ENCODE data around the gene EID2. TPM values are rescaled to one million over a fixed set of nuclear protein-coding genes. Genes with fewer than 3 reads are reported as not detected.

The EID2 gene
- total RNA-seq, 1 experiment from 2014 or later = 25.2 TPM

- no peaks in the 10 kb centered on the region for H3K9me3 ChIP-seq (ENCODE audit: low read depth, low read length, poor library complexity, severe bottlenecking)
- peaks cover 5% of the 10 kb centered on the region for H3K4me1 ChIP-seq (ENCODE audit: insufficient read depth, low read length, poor library complexity, severe bottlenecking)
- no peak overlapping the region for H3K27ac ChIP-seq (ENCODE audit: low read depth, low read length, poor library complexity, severe bottlenecking)
- TF ChIP-seq CTCF (conservative IDR thresholded peaks at IDR 0.05; ENCODE audit: low read depth, low read length) (no peak), EZH2 (IDR thresholded peaks at IDR 0.05; ENCODE audit: borderline replicate concordance, low read depth, low read length, poor library complexity, severe bottlenecking) (no peak)
- BruUV-seq (replicated peaks) = no TSS peak
- ChIA-PET CTCF (no interaction called here), POLR2A (ENCODE audit: low non-redundant PET) (no interaction called here)
- H3K27me3 ChIP-seq (replicated peaks; ENCODE audit: insufficient read depth, low read depth, low read length, poor library complexity) = peaks cover 49% of the 10 kb centered on the region
- H3K36me3 ChIP-seq (ENCODE audit: insufficient read depth, low read length, poor library complexity, severe bottlenecking) = no peaks in the 10 kb centered on the region
- no peak overlapping the region for H3K4me3 ChIP-seq (ENCODE audit: low read depth, low read length, poor library complexity, severe bottlenecking)
- DNase-seq (ENCODE audit: low spot score) = no peak
- intact Hi-C loops (cut with micrococcal nuclease; ENCODE audit: unreplicated experiment) = no loop called here
These were observed 27.0 kb downstream of the EID2 start for GRCh38 chr19:39512988-39513387.

DNA sequence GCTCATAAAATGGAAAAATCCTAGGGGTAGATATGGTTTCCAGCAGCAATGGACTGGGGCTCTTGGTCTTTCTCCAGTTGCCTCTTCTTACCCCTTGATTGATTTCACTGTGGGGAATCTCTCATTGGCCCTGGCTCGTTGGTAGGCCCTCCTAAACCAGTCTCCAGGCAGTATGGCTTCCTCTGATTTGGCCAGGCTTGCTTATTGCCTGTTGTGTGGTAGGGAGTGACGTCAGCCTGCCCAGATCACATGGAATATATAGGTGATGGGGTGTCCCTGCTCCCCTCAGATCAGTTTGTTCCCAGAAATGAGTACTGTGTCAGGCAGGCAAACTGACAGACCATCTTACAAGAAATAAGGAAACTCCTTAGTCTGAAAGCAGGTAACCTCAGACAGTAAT is 30.7 kb downstream of the EID2 start:
- ChIA-PET POLR2A (ENCODE audit: low non-redundant PET) (interaction anchor here (0.6 kb wide), 2 partner anchors 9 to 86 kb away, joined by 4 to 5 read pairs; no protein-coding TSS in a partner anchor), CTCF (no interaction called here)
- Histone ChIP-seq H3K36me3 (ENCODE audit: insufficient read depth, low read length, poor library complexity, severe bottlenecking) (no peaks in the 10 kb centered on the region), H3K27me3 (replicated peaks; ENCODE audit: insufficient read depth, low read depth, low read length, poor library complexity) (peaks cover 34% of the 10 kb centered on the region), H3K4me1 (ENCODE audit: insufficient read depth, low read length, poor library complexity, severe bottlenecking) (peaks cover 5% of the 10 kb centered on the region), H3K4me3 (ENCODE audit: low read depth, low read length, poor library complexity, severe bottlenecking) (no peak overlapping the region), H3K27ac (ENCODE audit: low read depth, low read length, poor library complexity, severe bottlenecking) (no peak overlapping the region), H3K9me3 (ENCODE audit: low read depth, low read length, poor library complexity, severe bottlenecking) (no peaks in the 10 kb centered on the region)
- intact Hi-C loops (cut with micrococcal nuclease; ENCODE audit: unreplicated experiment) = no loop called here
- TF ChIP-seq EZH2 (IDR thresholded peaks at IDR 0.05; ENCODE audit: borderline replicate concordance, low read depth, low read length, poor library complexity, severe bottlenecking) (no peak), CTCF (conservative IDR thresholded peaks at IDR 0.05; ENCODE audit: low read depth, low read length) (no peak)
- no peak for DNase-seq (ENCODE audit: low spot score)
- no TSS peak for BruUV-seq (replicated peaks)

- Histone ChIP-seq H3K27me3 (replicated peaks; ENCODE audit: insufficient read depth, low read depth, low read length, poor library complexity) (peaks cover 28% of the 10 kb centered on the region), H3K4me3 (ENCODE audit: low read depth, low read length, poor library complexity, severe bottlenecking) (no peak overlapping the region), H3K9me3 (ENCODE audit: low read depth, low read length, poor library complexity, severe bottlenecking) (no peaks in the 10 kb centered on the region), H3K36me3 (ENCODE audit: insufficient read depth, low read length, poor library complexity, severe bottlenecking) (no peaks in the 10 kb centered on the region), H3K27ac (ENCODE audit: low read depth, low read length, poor library complexity, severe bottlenecking) (no peak overlapping the region), H3K4me1 (ENCODE audit: insufficient read depth, low read length, poor library complexity, severe bottlenecking) (peaks cover 5% of the 10 kb centered on the region)
- intact Hi-C loops (cut with micrococcal nuclease; ENCODE audit: unreplicated experiment) = no loop called here
- POLR2A ChIA-PET (ENCODE audit: low non-redundant PET) = no interaction called here
- BruUV-seq (replicated peaks) = no TSS peak
- CTCF ChIA-PET = no interaction called here
- no peak for DNase-seq (ENCODE audit: low spot score)
- TF ChIP-seq EZH2 (IDR thresholded peaks at IDR 0.05; ENCODE audit: borderline replicate concordance, low read depth, low read length, poor library complexity, severe bottlenecking) = no peak
- no peak for TF ChIP-seq CTCF (conservative IDR thresholded peaks at IDR 0.05; ENCODE audit: low read depth, low read length)
These were observed 31.3 kb downstream of the EID2 start for GRCh38 chr19:39508629-39509028.

Data from A673 (cell line).